Gastroesophageal sphincter (tissue), 3 donors: ENCODE results near the gene PRORP.

Experiments used
- CTCF ChIP-seq, 4 experiments: fragments of 200-600 bp in 2 of 4; fragments of 450-650 bp in 2 of 4; sonication (generic) in 1 of 4; IDR thresholded peaks; one replicate each; pipeline ENCODE4 v1.5.1; 2017 to 2019; ENCODE audit warnings: antibody characterized with exemption in 4 of 4, mild to moderate bottlenecking in 2 of 4, moderate library complexity in 2 of 4
- EP300 ChIP-seq: sonication (generic); formaldehyde crosslinking; IDR thresholded peaks from one replicate; pipeline ENCODE4 v1.6.1; 2017; ENCODE audit warnings: antibody characterized with exemption, mild to moderate bottlenecking
- POLR2A ChIP-seq, 2 donors: fragments of 450-650 bp; IDR thresholded peaks; one replicate each; pipeline ENCODE4 v1.6.1; 2017; ENCODE audit warnings: antibody characterized with exemption in 2 of 2, mild to moderate bottlenecking in 2 of 2, moderate library complexity in 1 of 2
- POLR2AphosphoS5 ChIP-seq: sonication (generic); formaldehyde crosslinking; IDR thresholded peaks from one replicate; pipeline ENCODE4 v1.6.1; 2017; ENCODE audit warnings: antibody characterized with exemption

DNA sequence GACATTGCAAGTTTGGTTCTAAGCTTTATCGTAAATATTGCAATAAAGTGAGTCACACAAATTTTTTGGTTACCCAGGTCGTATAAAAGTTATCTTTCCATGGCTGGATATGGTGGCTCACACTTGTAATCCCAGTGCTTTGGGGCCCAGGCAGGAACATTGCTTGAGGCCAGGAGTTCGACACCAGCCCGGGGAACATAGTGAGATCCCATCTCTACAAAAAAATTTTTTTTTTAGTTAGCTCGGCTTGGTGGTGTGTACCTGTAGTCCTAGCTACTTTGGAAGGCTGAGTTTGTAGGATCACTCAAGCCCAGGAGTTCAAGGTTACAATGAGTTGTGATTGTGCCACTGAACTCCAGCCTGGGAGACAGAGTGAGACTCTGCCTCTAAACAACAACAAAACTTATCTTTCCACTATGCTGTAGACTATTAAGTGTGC lies 24.4 kb downstream of the PRORP start:
- TF ChIP-seq CTCF (IDR thresholded peaks at IDR 0.05) = no peak
- no peak for TF ChIP-seq POLR2A (IDR thresholded peaks at IDR 0.05)
- no peak for TF ChIP-seq POLR2AphosphoS5
- TF ChIP-seq EP300 = no peak
